GM18868 (cell line): ENCODE results near the gene ZMYND10.
A peak's percentile ranks its signal among the peaks of the same experiment; 100 is the strongest.

Experiments
- ATAC-seq: cut with Tn5 transposase; IDR thresholded peaks from one replicate; pipeline ENCODE4 v1.9.1; 2021; ENCODE audit warnings: mild to moderate bottlenecking, moderate library complexity; ENCODE audit not compliant: unreplicated experiment

The ZMYND10 gene

GRCh38 chr3:50327129-50327528, 18.4 kb downstream of the ZMYND10 start:
- ATAC-seq: no peak

GRCh38 chr3:50326182-50326541, 19.4 kb downstream of the ZMYND10 start:
- no peak for ATAC-seq

DNA sequence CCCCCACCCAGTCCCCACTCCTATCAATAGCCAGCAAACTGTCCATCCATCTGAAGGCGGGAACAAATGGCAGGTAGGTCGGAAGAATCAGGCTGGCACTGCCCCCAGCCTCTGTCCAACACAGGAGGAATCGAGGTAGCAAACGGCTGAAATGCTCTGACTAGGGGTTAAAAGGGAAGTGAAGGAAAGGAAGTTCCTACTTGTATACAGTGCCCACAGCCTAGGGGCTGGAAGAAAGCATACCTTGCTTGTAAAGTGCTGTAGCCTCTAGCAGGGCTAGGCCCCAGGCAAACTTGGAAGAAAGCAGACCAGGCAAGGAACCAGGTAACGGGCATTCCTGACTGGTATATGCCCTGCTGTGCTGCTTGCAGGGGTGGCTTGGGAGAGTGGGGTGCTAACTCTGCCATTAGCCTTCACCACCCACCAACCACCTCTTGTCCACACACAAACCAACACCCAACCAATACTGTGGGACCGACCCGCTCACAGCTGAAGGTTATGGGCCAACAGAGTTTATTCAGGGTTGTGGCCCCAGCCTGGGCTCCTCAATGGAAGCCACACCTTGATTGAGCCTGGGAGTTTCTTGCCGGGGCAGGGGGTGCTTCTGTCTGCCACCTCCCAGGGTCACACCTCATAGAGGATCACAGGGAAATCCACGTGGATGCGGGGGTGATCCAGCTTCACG, 19.9 kb downstream of the ZMYND10 start:
- ATAC-seq: no peak

DNA sequence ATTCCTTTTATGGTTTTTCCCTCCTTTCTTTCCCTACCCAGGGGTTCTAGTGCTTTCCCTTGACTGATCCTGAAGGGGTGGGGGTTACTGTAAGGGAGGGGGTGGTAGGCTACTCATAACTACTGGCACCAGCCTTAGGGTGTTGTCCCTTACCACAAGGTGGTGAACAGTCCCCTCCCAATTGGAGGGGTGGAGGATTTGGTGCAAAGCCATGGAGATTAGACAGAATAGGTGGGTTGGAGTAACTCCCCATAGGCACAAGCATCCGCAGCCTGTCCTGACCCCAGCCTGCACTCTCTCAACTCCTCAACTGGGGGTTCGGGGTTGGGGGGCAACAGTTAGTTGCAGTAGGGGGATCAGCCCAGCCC, 20.4 kb downstream of the ZMYND10 start:
- no peak for ATAC-seq

DNA sequence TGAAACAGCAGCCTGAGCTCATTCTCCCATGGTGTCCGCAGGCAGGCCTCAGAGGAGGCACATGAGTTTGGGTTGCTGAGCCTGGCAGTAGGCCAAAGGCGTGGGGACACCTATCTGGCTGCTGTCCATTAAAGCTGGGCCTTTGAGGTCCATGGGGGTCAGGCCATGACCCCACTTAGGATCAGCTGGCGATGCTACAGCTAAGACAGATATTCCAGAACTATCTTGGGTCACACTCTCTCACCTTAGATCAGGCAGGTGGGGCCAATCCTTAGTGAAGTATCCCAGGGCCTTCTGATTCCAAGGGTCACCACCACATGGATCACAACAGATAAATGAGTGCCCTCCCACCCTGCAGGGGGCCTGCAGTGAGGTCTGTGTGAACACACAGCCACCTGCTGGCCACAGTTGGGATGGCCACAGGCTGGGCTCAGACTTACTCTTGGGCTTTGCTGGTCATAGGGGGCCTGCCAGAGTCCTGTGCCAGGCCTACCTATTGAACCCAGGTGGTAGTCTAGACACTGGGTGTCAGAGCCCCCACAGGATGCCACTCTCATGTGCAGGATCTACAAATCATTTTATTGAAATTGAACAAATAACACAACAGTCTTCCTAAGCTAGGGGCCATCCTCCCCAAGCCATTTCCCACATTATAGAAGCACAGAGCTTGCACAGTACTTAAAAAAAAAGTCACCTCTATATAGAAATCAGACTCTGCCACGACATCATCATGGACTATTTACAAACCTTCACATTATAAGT, 21.0 kb downstream of the ZMYND10 start:
- no peak for ATAC-seq

DNA sequence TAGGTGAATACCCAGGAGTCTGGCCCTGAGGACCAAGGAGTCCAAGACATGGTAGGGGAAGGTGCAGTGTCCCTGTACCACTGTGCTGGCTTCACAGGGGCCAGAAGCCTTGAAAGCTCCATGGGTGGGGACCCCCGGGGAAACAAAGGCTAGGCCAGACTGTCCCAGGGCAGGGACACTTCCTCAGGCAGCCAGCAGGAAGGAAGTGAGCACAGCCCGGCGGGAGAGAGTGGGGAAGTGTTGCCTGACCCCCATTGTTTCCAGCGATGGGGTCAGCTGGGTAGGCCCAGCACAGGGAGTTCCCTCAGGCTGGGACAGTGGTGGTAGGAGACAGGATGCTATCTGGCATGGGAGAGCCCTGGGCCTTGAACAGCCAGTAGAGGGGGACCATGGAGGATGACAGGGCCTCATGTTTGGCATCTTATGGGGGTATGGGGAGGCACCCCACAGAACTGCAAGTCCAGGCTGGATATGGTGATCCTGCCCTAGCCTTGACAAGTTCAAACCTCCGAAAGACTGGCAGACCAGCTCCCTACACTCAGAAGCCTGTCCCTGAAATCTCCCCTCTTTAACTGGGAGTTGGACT, 21.8 kb downstream of the ZMYND10 start:
- ATAC-seq: no peak

DNA sequence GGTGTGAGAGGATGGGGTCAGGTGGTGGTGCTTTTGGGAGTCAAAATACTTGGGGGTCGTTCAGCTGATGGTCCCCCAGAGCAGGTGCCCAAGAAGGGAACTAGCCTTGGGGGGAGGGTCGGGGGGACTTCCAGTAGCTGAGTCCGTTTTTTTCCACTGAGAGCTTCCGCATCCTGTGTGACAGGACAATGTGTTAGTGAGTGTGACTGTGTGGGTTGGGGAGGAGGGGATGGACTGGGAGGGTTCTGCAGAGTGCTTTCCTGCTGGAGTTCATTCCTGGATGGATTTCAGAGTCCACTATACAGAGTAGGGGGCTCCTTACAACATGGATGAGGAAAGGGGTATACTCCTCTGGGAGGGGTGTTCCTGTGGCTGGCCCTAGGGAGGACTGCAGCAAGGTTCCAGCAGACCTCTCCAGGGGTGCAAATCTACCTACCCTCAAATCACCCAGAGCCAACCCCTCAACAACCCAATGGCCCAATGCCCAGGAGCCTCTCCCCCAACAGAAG, 22.4 kb downstream of the ZMYND10 start:
- no peak for ATAC-seq

DNA sequence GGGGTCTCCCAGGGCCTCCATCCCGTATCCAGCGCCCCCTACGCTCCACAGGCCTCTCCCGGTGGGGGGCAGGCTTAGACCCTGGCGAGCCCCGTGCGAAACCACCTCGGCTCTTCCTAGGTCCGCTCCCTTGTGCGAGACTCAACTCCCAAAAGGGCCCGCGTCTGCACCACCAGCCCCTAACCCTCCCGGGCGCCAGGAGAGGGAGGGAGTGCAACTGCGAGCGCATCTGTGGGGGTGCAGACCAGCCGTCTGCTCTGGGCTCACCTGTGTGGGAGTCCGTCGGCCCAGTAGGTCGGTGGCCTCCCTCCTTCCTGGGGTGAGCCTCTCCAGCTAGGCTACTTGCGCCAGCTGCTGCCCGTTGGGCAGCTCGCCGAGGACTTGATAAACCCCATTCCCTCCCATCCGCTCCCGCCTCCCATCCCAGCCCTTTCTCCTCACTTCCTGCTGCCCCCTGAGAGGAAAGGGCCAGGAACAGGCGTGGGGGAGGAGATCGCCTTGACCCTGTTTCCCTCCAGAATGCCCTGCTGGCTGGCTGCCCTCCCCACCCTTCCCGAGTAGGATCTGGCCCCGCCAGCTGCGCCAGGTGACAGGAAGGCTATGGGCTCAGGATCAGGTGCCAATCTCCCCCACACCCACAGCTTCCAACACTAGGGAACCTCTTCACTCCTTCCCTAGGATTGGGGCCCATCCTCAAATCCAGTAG, 23.0 kb downstream of the ZMYND10 start, which contains the start of gene HYAL2:
TSS of gene HYAL2 (minus strand) at position 360 of the 706 bp plus-strand sequence. CDS start 2,256 bp downstream, outside the sequence.
- ATAC-seq: no peak

GRCh38 chr3:50322115-50322385, 23.5 kb downstream of the ZMYND10 start:
- ATAC-seq: no peak

- peak; percentile 80 for ATAC-seq
These were observed 24.0 kb downstream of the ZMYND10 start for GRCh38 chr3:50321336-50322114.

GRCh38 chr3:50320853-50321335, 24.6 kb downstream of the ZMYND10 start:
- ATAC-seq: peak; percentile 46

GRCh38 chr3:50319894-50320625, 25.5 kb downstream of the ZMYND10 start:
- ATAC-seq: no peak

GRCh38 chr3:50319181-50319893, 26.2 kb downstream of the ZMYND10 start:
- no peak for ATAC-seq

- no peak for ATAC-seq
These were observed 26.9 kb downstream of the ZMYND10 start for GRCh38 chr3:50318615-50319014.

GRCh38 chr3:50318163-50318562, 27.4 kb downstream of the ZMYND10 start:
- ATAC-seq: no peak

DNA sequence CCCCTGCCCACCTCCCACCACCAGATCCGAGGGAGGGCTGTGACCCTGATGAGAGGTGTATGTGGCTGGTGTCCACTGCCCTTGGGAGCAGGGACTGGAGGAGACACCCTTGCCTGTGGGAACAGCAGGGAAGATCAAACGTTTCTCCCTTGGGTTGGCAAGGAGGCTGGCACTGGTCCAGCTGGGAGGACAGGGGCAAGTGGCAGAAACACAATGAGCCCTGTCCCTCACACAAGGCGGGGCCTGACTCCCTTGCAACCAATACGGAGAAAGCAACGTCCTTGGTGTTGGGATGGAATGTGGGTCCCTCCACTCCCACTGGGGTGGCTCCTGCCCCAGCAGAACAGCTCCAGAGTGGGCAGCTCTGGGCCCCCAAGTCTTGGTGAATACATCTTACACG, 28.2 kb downstream of the ZMYND10 start:
- no peak for ATAC-seq

- no peak for ATAC-seq
These were observed 28.8 kb downstream of the ZMYND10 start for GRCh38 chr3:50316657-50317242.

DNA sequence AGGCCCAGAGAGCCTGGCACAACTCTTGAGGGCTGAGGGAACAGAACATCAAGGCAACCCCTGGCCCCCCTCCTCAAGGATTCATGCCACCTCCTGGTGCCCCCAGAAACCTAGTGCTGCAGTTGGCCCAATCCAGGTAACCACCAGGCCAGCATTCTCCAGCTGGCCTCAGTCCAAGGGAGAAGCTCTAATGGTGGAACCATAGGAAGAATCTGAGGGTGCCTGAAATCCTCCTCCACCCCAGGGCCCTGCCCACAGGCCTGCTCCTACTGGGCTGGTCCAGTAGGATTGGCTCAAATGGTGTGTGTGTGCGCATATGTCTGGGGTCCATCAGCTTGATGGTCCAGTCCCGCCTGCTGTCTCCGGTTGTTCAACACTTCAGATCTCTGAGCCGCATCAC, 30.7 kb downstream of the ZMYND10 start:
- ATAC-seq: no peak

- ATAC-seq: no peak
These were observed 31.2 kb downstream of the ZMYND10 start for GRCh38 chr3:50314342-50314741.
